ENCODE measurements around the gene CHMP4B. TPM values are rescaled to one million over a fixed set of nuclear protein-coding genes. Genes with fewer than 3 reads are reported as not detected.
A peak's percentile ranks its signal among the peaks of the same experiment; 100 is the strongest.
"Not testable (repeated sequence)": the region's sequence is repeated elsewhere in the genome, so short reads cannot be mapped to it uniquely, and the experiment has no call there.

Gene CHMP4B
- total and polyA plus RNA-seq, 2 experiments from 2014 or later = 5.5 to 48.2 TPM

DNA sequence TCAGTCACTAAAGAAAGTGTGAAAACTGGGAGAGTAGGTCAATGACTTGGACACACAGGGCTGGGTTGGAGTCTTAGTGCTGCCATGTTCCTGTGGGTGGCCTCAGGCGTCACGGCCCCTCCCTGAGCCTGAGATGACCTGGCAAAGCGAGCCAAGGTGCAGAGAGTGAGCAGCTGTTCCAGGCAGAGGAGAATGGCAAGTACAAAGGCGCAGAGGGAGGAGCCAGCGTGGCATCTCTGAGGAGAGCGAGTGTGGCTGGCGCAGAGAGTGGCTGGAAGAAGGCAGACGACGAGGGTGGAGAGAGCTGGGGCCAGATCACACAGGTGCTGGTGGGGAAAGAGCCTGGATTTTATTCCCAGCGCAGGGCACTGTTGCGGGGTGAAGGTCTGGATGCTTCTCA, 20.6 kb upstream of the CHMP4B start:
- Histone ChIP-seq H2AFZ (no peak overlapping the region), H4K20me1 (ENCODE audit: insufficient read depth) (no peaks in the 10 kb centered on the region), H3K79me2 (ENCODE audit: insufficient read depth) (no peaks in the 10 kb centered on the region), H3K27me3 (replicated peaks; ENCODE audit: insufficient read depth) (no peaks in the 10 kb centered on the region), H3K4me1 (ENCODE audit: insufficient read depth) (peaks cover 20% of the 10 kb centered on the region), H3K9me3 (ENCODE audit: low read depth) (no peaks in the 10 kb centered on the region), H3K9me2 (ENCODE audit: insufficient read depth) (no peaks in the 10 kb centered on the region), H3K36me3 (ENCODE audit: low read depth) (no peaks in the 10 kb centered on the region), H3K27ac (no peak overlapping the region), H3K9ac (no peak overlapping the region), H3K4me2 (ENCODE audit: unreplicated experiment) (no peak overlapping the region), H3K4me3 (no peak overlapping the region), H3F3A (ENCODE audit: insufficient read depth) (no peaks in the 10 kb centered on the region)
- WGBS, 2 experiments (ENCODE audit: low coverage in 1 of 2, low lambda C conversion rate in 2 of 2, missing lambda C conversion rate in 2 of 2) = 97% methylated on average over 11 of the region's 11 CpGs
- in situ Hi-C loops (cut with MboI) = no loop called here
- no peak for TF ChIP-seq EZH2phosphoT487 (IDR thresholded peaks at IDR 0.05; ENCODE audit: insufficient read depth, low read depth)
- no peak for TF ChIP-seq EZH2 (IDR thresholded peaks at IDR 0.05; ENCODE audit: insufficient read depth, poor library complexity, severe bottlenecking)
- DNase-seq = no peak

DNA sequence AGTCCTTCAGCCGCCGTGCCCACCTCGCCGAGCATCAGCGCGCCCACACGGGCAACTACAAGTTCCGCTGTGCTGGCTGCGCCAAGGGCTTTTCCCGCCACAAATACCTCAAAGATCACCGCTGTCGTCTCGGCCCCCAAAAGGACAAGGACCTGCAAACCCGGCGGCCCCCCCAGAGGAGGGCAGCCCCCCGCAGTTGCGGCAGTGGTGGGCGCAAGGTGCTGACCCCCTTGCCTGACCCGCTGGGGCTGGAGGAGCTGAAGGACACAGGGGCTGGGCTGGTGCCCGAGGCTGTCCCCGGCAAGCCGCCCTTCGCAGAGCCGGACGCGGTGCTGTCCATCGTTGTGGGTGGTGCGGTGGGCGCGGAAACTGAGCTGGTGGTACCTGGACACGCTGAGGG, 20.1 kb upstream of the CHMP4B start:
- H3K9ac ChIP-seq = no peak overlapping the region
- no peaks in the 10 kb centered on the region for H3F3A ChIP-seq (ENCODE audit: insufficient read depth)
- no peak overlapping the region for H3K4me3 ChIP-seq
- H3K27ac ChIP-seq = no peak overlapping the region
- TF ChIP-seq EZH2 (IDR thresholded peaks at IDR 0.05; ENCODE audit: insufficient read depth, poor library complexity, severe bottlenecking) (no peak), EZH2phosphoT487 (IDR thresholded peaks at IDR 0.05; ENCODE audit: insufficient read depth, low read depth) (no peak)
- H3K4me1 ChIP-seq (ENCODE audit: insufficient read depth) = peaks cover 20% of the 10 kb centered on the region
- no peaks in the 10 kb centered on the region for H3K9me2 ChIP-seq (ENCODE audit: insufficient read depth)
- DNase-seq = no peak
- no peak overlapping the region for H3K4me2 ChIP-seq (ENCODE audit: unreplicated experiment)
- H4K20me1 ChIP-seq (ENCODE audit: insufficient read depth) = no peaks in the 10 kb centered on the region
- WGBS, 2 experiments (ENCODE audit: low coverage in 1 of 2, low lambda C conversion rate in 2 of 2, missing lambda C conversion rate in 2 of 2) = 97 to 99% methylated on average over 27 of the region's 31 CpGs
- in situ Hi-C loops (cut with MboI) = no loop called here
- H3K79me2 ChIP-seq (ENCODE audit: insufficient read depth) = no peaks in the 10 kb centered on the region
- H2AFZ ChIP-seq = no peak overlapping the region
- no peaks in the 10 kb centered on the region for H3K27me3 ChIP-seq (replicated peaks; ENCODE audit: insufficient read depth)
- no peaks in the 10 kb centered on the region for H3K9me3 ChIP-seq (ENCODE audit: low read depth)
- no peaks in the 10 kb centered on the region for H3K36me3 ChIP-seq (ENCODE audit: low read depth)

DNA sequence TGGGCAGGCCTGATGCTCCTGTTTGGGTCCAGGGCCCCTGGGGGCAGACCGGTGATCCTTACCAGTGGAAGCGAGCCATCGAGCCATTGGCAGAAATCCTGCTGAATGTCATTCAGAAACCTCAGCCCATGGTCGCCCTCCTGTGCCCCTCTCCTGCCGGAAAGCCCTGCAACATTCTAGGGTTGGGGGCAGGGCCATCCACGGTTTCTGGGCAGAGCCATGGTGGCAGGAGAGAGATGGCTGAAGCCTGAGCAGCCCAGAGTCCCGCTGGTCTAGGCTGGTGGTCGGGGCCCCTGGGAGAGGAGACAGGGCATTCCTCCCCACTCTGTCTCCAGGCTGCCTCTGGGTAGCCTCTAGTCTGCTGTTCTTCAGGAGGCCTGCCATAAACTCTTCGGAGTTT, 19.6 kb upstream of the CHMP4B start:
- TF ChIP-seq EZH2 (IDR thresholded peaks at IDR 0.05; ENCODE audit: insufficient read depth, poor library complexity, severe bottlenecking) = no peak
- no peak for TF ChIP-seq EZH2phosphoT487 (IDR thresholded peaks at IDR 0.05; ENCODE audit: insufficient read depth, low read depth)
- 87 to 94% methylated on average over 8 to 9 of the region's 9 CpGs for WGBS, 2 experiments (ENCODE audit: low coverage in 1 of 2, low lambda C conversion rate in 2 of 2, missing lambda C conversion rate in 2 of 2)

DNA sequence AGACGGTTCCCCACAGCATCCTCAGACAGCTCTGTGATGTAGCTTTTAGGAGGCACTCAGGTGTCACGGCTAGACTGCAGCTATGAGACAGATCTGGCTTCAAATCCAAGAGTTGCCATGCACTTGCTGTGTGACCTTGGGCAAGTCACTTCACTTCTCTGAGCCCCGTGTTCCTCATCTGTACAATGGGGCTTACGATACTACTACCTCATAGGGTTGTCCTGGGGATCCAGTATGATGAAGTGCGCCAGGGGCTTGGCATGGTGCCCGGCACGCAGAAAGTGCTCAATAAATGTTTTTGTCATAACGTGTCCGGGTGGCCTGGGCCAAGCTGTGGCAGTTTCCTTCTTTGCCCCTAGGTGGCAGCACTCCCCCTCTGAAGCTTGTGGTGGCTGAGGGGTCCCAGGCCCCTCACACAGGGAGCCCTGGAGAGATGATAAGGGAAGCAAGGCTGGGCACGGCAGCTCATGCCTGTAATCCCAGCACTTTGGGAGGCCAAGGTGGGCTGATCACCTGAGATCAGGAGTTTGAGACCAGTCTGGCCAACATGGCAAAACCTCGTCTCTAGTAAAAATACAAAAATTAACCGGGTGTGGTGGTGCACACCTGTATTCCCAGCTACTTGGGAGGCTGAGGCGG, 19.1 kb upstream of the CHMP4B start:
- H3K4me1 ChIP-seq (ENCODE audit: insufficient read depth) = peaks cover 20% of the 10 kb centered on the region
- H3K9ac ChIP-seq = no peak overlapping the region
- H3K27ac ChIP-seq = no peak overlapping the region
- no peaks in the 10 kb centered on the region for H3K36me3 ChIP-seq (ENCODE audit: low read depth)
- H3K4me2 ChIP-seq (ENCODE audit: unreplicated experiment) = no peak overlapping the region
- H3K4me3 ChIP-seq = no peak overlapping the region
- H4K20me1 ChIP-seq (ENCODE audit: insufficient read depth) = no peaks in the 10 kb centered on the region
- no peaks in the 10 kb centered on the region for H3K9me3 ChIP-seq (ENCODE audit: low read depth)
- 55 to 66% methylated on average over 13 of the region's 13 CpGs for WGBS, 2 experiments (ENCODE audit: low coverage in 1 of 2, low lambda C conversion rate in 2 of 2, missing lambda C conversion rate in 2 of 2)
- no peaks in the 10 kb centered on the region for H3K27me3 ChIP-seq (replicated peaks; ENCODE audit: insufficient read depth)
- H3K9me2 ChIP-seq (ENCODE audit: insufficient read depth) = no peaks in the 10 kb centered on the region
- DNase-seq = peak; percentile 50
- TF ChIP-seq EZH2phosphoT487 (IDR thresholded peaks at IDR 0.05; ENCODE audit: insufficient read depth, low read depth) = no peak
- no peak for TF ChIP-seq EZH2 (IDR thresholded peaks at IDR 0.05; ENCODE audit: insufficient read depth, poor library complexity, severe bottlenecking)
- no peaks in the 10 kb centered on the region for H3K79me2 ChIP-seq (ENCODE audit: insufficient read depth)
- H3F3A ChIP-seq (ENCODE audit: insufficient read depth) = no peaks in the 10 kb centered on the region
- in situ Hi-C loops (cut with MboI) = no loop called here
- H2AFZ ChIP-seq = no peak overlapping the region

More for the DNA sequence above, 19.6 kb upstream of the CHMP4B start:
- no peak overlapping the region for H2AFZ ChIP-seq
- in situ Hi-C loops (cut with MboI) = no loop called here
- no peaks in the 10 kb centered on the region for H3K9me2 ChIP-seq (ENCODE audit: insufficient read depth)
- H3K4me2 ChIP-seq (ENCODE audit: unreplicated experiment) = no peak overlapping the region
- no peaks in the 10 kb centered on the region for H3F3A ChIP-seq (ENCODE audit: insufficient read depth)
- no peaks in the 10 kb centered on the region for H3K36me3 ChIP-seq (ENCODE audit: low read depth)
- no peak overlapping the region for H3K27ac ChIP-seq
- no peaks in the 10 kb centered on the region for H3K79me2 ChIP-seq (ENCODE audit: insufficient read depth)
- no peak overlapping the region for H3K9ac ChIP-seq
- no peaks in the 10 kb centered on the region for H4K20me1 ChIP-seq (ENCODE audit: insufficient read depth)
- no peaks in the 10 kb centered on the region for H3K9me3 ChIP-seq (ENCODE audit: low read depth)
- DNase-seq = no peak
- no peaks in the 10 kb centered on the region for H3K27me3 ChIP-seq (replicated peaks; ENCODE audit: insufficient read depth)
- no peak overlapping the region for H3K4me3 ChIP-seq
- peaks cover 20% of the 10 kb centered on the region for H3K4me1 ChIP-seq (ENCODE audit: insufficient read depth)

DNA sequence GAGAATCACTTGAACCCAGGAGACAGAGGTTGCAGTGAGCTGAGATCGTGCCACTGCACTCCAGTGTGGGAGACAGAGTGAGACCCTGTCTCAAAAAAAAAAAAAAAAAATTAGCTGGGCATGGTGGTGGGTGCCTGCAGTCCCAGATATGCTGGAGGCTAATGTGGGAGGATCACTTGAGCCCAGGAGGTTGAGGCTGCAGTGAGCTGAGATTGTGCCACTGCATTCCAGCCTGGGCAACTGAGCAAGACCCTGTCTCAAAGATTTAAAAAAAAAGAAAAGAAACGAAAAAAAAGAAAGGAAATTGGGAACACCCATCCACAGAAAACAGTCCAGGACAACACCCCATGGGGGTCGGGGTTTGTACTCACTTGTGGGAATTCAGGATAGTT, 18.6 kb upstream of the CHMP4B start:
- H3K9me2 ChIP-seq (ENCODE audit: insufficient read depth); H3K27ac ChIP-seq; DNase-seq; H3K79me2 ChIP-seq (ENCODE audit: insufficient read depth); H3F3A ChIP-seq (ENCODE audit: insufficient read depth); in situ Hi-C loops (cut with MboI); H3K9ac ChIP-seq; H4K20me1 ChIP-seq (ENCODE audit: insufficient read depth); H3K27me3 ChIP-seq (replicated peaks; ENCODE audit: insufficient read depth); H3K9me3 ChIP-seq (ENCODE audit: low read depth); H3K4me2 ChIP-seq (ENCODE audit: unreplicated experiment); H3K4me3 ChIP-seq; H3K36me3 ChIP-seq (ENCODE audit: low read depth): not testable (repeated sequence)
- Histone ChIP-seq H3K4me1 (ENCODE audit: insufficient read depth) (peaks cover 20% of the 10 kb centered on the region), H2AFZ (peak overlapping the region; percentile 53)
- 36% methylated on average over 3 of the region's 3 CpGs for WGBS, 2 experiments (ENCODE audit: low coverage in 1 of 2, low lambda C conversion rate in 2 of 2, missing lambda C conversion rate in 2 of 2)
